ENCODE data around the gene TPK1. TPM values are rescaled to one million over a fixed set of nuclear protein-coding genes. Genes with fewer than 3 reads are reported as not detected.

The TPK1 gene
- total RNA-seq (10 to 100 TPM; 19.1 to 31.6 (median 22.0) TPM), total RNA-seq (3.4 to 25.3 (median 17.4) reads per million in 29 experiments)
- 34.0 TPM for total RNA-seq (2013)

DNA sequence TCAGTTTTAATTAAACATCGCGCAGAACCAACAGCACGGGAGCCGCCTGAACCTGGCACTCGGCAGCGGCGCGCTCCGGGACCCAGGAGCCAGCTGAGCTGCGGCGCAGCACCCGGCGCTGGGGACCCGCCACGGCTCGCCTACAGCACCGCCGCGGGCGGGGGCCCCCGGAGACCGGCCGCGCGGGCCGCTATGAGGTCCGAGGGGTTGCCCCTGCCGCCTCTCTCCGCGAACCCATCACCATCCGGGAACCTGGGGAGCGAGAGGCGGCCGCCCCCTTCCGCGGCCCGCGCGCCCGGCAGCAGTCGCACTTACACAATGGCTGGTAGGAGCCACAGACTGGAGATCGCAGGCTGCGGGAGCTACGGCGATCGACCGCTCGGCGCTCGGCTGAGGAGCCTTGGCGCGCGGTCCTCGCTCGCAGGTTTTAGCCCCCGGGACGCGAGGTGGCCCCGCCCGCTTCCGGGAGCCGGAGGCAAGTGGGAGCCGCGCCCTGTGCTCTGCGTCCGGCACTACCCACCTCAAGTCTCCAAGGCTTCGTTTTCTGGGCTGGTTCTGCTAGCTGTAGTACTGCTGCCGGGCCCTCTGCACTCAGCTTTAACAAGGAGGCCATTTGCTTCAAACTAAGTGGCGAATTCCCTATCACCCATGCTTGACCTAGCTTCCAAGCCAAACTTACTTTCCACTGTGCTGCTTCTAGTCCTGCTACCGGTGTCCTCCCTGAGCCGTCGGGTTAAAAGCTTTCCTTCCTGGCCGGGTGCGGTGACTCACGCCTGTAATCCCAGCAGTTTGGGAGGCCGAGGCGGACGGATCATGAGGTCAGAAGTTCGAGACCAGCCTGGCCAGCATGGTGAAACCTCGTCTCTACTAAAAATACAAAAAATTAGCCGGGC, at the start of gene TPK1:
TSS of gene TPK1 (minus strand) at position 402 of the 893 bp plus-strand sequence. CDS start 451 bp downstream, outside the sequence.
- no peaks in the 10 kb centered on the region for H3K27me3 ChIP-seq (replicated peaks in 1 of 2; ENCODE audit: control insufficient read depth in 2 of 2, extremely low read depth in 1 of 2, insufficient read depth in 2 of 2, low read length in 1 of 2)
- peak; percentile 84 to 91 (median 87) for ATAC-seq (replicated peaks in 1 of 4)
- no peaks in the 10 kb centered on the region for H3K9me3 ChIP-seq
- Mint-ChIP-seq H3K36me3 (peaks cover 1% of the 10 kb centered on the region), H3K4me3 (peak within 1 kb of the TSS; percentile 93 to 98 (median 95)), H3K27me3 (no peaks in the 10 kb centered on the region), H3K9me3 (peaks cover 6 to 15% (median 10%) of the 10 kb centered on the region in 3 donors), H3K4me1 (peaks cover 38 to 53% (median 45%) of the 10 kb centered on the region in 3 donors), H3K27ac (peak within 1 kb of the TSS; percentile 100)
- 4% methylated on average over 79 of the region's 81 CpGs for WGBS (ENCODE audit: insufficient coverage)
- CTCF ChIA-PET: interaction anchor here (0.5 to 2.8 kb wide), 13 partner anchors 10 to 201 kb away, joined by 3 to 22 read pairs (median 3); no protein-coding TSS in a partner anchor
- H3K4me3 ChIP-seq (ENCODE audit: control insufficient read depth in 1 of 2, extremely low read depth in 1 of 2, low read length in 1 of 2): peak within 1 kb of the TSS; percentile 93 to 98
- peak; percentile 83 to 95 (median 87) for DNase-seq
- H3K27ac ChIP-seq (ENCODE audit: low read length): peak within 1 kb of the TSS; percentile 94
- POLR2A ChIA-PET: interaction anchor here (0.6 to 3.0 kb wide), 13 partner anchors 10 to 89 kb away, joined by 3 to 31 read pairs (median 4); no protein-coding TSS in a partner anchor
- peaks cover 13 to 31% of the 10 kb centered on the region in 2 experiments for H3K4me1 ChIP-seq (ENCODE audit: control insufficient read depth in 1 of 2, extremely low read depth in 1 of 2, insufficient read depth in 2 of 2, low read length in 2 of 2)
- H3K36me3 ChIP-seq (ENCODE audit: control insufficient read depth in 2 of 2, extremely low read depth in 1 of 2, insufficient read depth in 1 of 2, low read length in 1 of 2): no peaks in the 10 kb centered on the region

DNA sequence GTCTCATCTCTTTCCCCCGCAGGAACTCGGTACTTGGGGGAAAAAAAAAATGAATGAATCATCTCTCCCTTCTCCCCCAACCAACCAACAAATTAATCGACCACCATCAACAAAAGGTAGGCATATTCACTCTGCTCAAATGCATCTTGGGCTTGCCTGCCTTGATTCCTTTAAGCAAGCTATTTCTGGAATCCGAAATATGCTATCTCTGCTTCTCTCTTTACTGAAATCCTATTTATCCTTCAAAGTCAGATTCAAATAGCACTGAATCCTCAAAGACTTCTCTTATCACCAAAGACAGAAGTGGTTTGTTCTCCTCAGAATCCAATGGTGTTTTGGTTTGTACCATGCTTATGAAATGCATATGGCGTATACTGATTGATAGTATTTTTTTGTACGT, 49.6 kb upstream of the TPK1 start:
- H3K4me1 ChIP-seq (ENCODE audit: control insufficient read depth in 1 of 2, extremely low read depth in 1 of 2, insufficient read depth in 2 of 2, low read length in 2 of 2): no peaks in the 10 kb centered on the region
- H3K9me3 ChIP-seq: no peaks in the 10 kb centered on the region
- Mint-ChIP-seq H3K4me1 (no peaks in the 10 kb centered on the region), H3K9me3 (no peaks in the 10 kb centered on the region), H3K27ac (no peak overlapping the region), H3K36me3 (no peaks in the 10 kb centered on the region), H3K27me3 (no peaks in the 10 kb centered on the region), H3K4me3 (no peak overlapping the region)
- ATAC-seq (replicated peaks in 1 of 4): no peak
- no peak overlapping the region for H3K27ac ChIP-seq (ENCODE audit: low read length)
- CTCF ChIA-PET: no interaction called here
- H3K4me3 ChIP-seq (ENCODE audit: control insufficient read depth in 1 of 2, extremely low read depth in 1 of 2, low read length in 1 of 2): no peak overlapping the region
- WGBS (ENCODE audit: insufficient coverage): 85% methylated on average over 2 of the region's 6 CpGs
- POLR2A ChIA-PET: interaction anchor here in 1 of 2 donors (0.7 kb wide), 1 partner anchor 192 kb away, joined by 3 read pairs; no protein-coding TSS in a partner anchor
- no peaks in the 10 kb centered on the region for H3K36me3 ChIP-seq (ENCODE audit: control insufficient read depth in 2 of 2, extremely low read depth in 1 of 2, insufficient read depth in 1 of 2, low read length in 1 of 2)
- DNase-seq: no peak
- no peaks in the 10 kb centered on the region for H3K27me3 ChIP-seq (replicated peaks in 1 of 2; ENCODE audit: control insufficient read depth in 2 of 2, extremely low read depth in 1 of 2, insufficient read depth in 2 of 2, low read length in 1 of 2)

DNA sequence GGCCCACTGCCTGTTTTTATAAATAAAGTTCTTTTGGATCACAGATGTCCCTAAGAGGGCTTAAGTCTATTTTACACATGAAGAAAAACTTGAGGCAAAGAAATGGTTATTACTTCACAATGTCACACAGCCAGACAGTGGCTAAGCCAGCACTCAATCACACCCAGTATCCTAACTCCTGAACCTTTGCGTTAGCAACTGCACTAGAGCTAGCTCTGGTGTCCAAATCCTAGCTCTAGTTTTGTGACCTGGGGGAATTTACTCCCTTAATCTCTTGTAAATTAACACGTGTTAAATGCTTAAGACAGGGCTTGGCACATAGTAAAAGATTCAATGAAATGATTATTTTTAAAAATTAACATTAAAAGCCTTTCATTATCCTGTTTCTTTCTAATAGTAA, 49.0 kb upstream of the TPK1 start:
- ChIA-PET CTCF (no interaction called here), POLR2A (interaction anchor here in 1 of 2 donors (0.7 kb wide), 1 partner anchor 191 kb away, joined by 3 read pairs; no protein-coding TSS in a partner anchor)
- Histone ChIP-seq H3K4me3 (ENCODE audit: control insufficient read depth in 1 of 2, extremely low read depth in 1 of 2, low read length in 1 of 2) (no peak overlapping the region), H3K27ac (ENCODE audit: low read length) (no peak overlapping the region), H3K36me3 (ENCODE audit: control insufficient read depth in 2 of 2, extremely low read depth in 1 of 2, insufficient read depth in 1 of 2, low read length in 1 of 2) (no peaks in the 10 kb centered on the region), H3K27me3 (replicated peaks in 1 of 2; ENCODE audit: control insufficient read depth in 2 of 2, extremely low read depth in 1 of 2, insufficient read depth in 2 of 2, low read length in 1 of 2) (no peaks in the 10 kb centered on the region), H3K9me3 (no peaks in the 10 kb centered on the region), H3K4me1 (ENCODE audit: control insufficient read depth in 1 of 2, extremely low read depth in 1 of 2, insufficient read depth in 2 of 2, low read length in 2 of 2) (no peaks in the 10 kb centered on the region)
- no peaks in the 10 kb centered on the region for H3K4me1 Mint-ChIP-seq
- no peaks in the 10 kb centered on the region for H3K36me3 Mint-ChIP-seq
- H3K9me3 Mint-ChIP-seq: no peaks in the 10 kb centered on the region
- H3K4me3 Mint-ChIP-seq: no peak overlapping the region
- WGBS (ENCODE audit: insufficient coverage): no CpG with 5 or more reads among the region's 2 CpGs
- H3K27ac Mint-ChIP-seq: no peak overlapping the region
- ATAC-seq (replicated peaks in 1 of 4) (no peak), DNase-seq (no peak)
- H3K27me3 Mint-ChIP-seq: no peaks in the 10 kb centered on the region

DNA sequence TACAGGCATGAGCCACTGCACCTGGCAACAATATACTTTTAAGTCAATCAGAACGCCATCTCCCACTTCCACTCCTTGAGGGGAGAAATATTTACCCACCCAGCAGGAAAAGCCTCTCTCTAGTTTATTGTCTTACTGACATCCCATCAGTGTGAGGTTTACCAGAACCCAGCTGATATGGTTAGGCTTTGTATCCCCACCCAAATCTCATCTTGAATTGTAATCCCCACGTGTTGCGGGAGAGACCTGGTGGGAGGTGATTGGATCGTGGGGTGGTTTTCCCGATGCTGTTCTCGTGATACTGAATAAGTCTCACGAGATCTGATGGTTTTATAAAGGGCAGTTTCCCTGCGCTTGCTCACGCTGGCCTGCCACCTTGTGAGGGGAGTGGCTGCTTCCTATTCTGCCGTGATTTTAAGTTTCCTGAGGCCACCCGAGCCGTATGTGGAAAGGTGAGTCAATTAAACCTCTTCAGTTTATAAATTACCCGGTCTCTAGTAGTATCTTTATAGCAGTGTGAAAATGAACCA, 37.5 kb upstream of the TPK1 start:
- ATAC-seq (replicated peaks in 1 of 4) (no peak), DNase-seq (no peak)
- Histone ChIP-seq H3K4me1 (ENCODE audit: control insufficient read depth in 1 of 2, extremely low read depth in 1 of 2, insufficient read depth in 2 of 2, low read length in 2 of 2) (no peaks in the 10 kb centered on the region), H3K36me3 (ENCODE audit: control insufficient read depth in 2 of 2, extremely low read depth in 1 of 2, insufficient read depth in 1 of 2, low read length in 1 of 2) (no peaks in the 10 kb centered on the region), H3K9me3 (no peaks in the 10 kb centered on the region), H3K4me3 (ENCODE audit: control insufficient read depth in 1 of 2, extremely low read depth in 1 of 2, low read length in 1 of 2) (no peak overlapping the region), H3K27ac (ENCODE audit: low read length) (no peak overlapping the region), H3K27me3 (replicated peaks in 1 of 2; ENCODE audit: control insufficient read depth in 2 of 2, extremely low read depth in 1 of 2, insufficient read depth in 2 of 2, low read length in 1 of 2) (peaks cover 0 to 3% of the 10 kb centered on the region in 2 experiments)
- ChIA-PET CTCF (no interaction called here), POLR2A (no interaction called here)
- H3K27ac Mint-ChIP-seq: no peak overlapping the region
- H3K27me3 Mint-ChIP-seq: peaks cover 3 to 8% of the 10 kb centered on the region in 2 donors
- H3K9me3 Mint-ChIP-seq: no peaks in the 10 kb centered on the region
- H3K4me1 Mint-ChIP-seq: no peaks in the 10 kb centered on the region
- no peaks in the 10 kb centered on the region for H3K36me3 Mint-ChIP-seq
- no peak overlapping the region for H3K4me3 Mint-ChIP-seq
- 80% methylated on average over 2 of the region's 13 CpGs for WGBS (ENCODE audit: insufficient coverage)

DNA sequence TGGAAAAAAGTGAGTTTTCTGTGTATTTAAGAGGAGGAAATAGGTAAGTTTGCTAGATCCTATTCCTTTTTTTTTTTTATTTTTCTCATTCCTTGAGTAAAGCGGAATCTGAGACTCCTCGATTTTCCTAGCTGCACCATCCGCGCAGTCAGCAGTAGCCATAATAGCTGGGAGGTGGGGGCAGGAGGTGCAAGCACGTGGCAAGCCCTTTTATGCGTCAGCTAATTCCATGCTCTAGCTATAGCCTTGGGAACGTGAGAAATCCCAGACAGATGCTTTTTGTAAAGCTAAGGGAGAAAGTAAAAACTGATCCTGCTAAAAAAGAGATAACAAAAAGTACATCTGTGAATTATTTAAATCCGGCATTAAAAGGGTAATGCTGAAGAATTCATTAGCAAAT, 33.2 kb upstream of the TPK1 start:
- POLR2A ChIA-PET: no interaction called here
- ATAC-seq (replicated peaks in 1 of 4) (no peak), DNase-seq (no peak)
- Histone ChIP-seq H3K4me3 (ENCODE audit: control insufficient read depth in 1 of 2, extremely low read depth in 1 of 2, low read length in 1 of 2) (no peak overlapping the region), H3K36me3 (ENCODE audit: control insufficient read depth in 2 of 2, extremely low read depth in 1 of 2, insufficient read depth in 1 of 2, low read length in 1 of 2) (no peaks in the 10 kb centered on the region), H3K9me3 (no peaks in the 10 kb centered on the region), H3K27ac (ENCODE audit: low read length) (no peak overlapping the region), H3K27me3 (replicated peaks in 1 of 2; ENCODE audit: control insufficient read depth in 2 of 2, extremely low read depth in 1 of 2, insufficient read depth in 2 of 2, low read length in 1 of 2) (peaks cover 0 to 4% of the 10 kb centered on the region in 2 experiments), H3K4me1 (ENCODE audit: control insufficient read depth in 1 of 2, extremely low read depth in 1 of 2, insufficient read depth in 2 of 2, low read length in 2 of 2) (no peaks in the 10 kb centered on the region)
- Mint-ChIP-seq H3K4me3 (no peak overlapping the region), H3K36me3 (no peaks in the 10 kb centered on the region), H3K9me3 (no peaks in the 10 kb centered on the region), H3K27me3 (peaks cover 0 to 3% of the 10 kb centered on the region in 2 donors), H3K4me1 (no peaks in the 10 kb centered on the region), H3K27ac (no peak overlapping the region)
- CTCF ChIA-PET: interaction anchor here (0.7 kb wide), 2 partner anchors 131 to 156 kb away, joined by 3 read pairs; no protein-coding TSS in a partner anchor
- 89% methylated on average over 3 of the region's 8 CpGs for WGBS (ENCODE audit: insufficient coverage)

DNA sequence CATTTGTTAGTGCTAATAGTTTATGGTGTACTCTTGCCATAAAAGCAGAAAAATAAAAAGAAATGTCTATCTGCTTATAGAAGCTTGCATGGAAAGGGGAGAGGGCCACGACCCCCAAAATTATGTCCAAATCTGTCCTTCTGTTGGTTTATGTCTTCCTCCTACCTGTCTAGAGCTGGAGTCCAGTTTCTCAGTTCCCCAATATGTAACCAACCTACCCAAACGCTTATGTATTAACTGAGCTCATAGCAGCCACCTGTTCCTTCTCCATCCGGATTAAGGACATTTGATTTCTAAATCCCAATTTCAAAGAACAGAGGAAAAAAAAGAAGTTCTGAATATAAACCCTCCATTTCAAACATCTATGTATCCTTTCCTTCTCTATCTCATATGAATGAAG, 30.3 kb upstream of the TPK1 start:
- DNase-seq (no peak), ATAC-seq (replicated peaks in 1 of 4) (no peak)
- Mint-ChIP-seq H3K36me3 (no peaks in the 10 kb centered on the region), H3K27ac (no peak overlapping the region), H3K27me3 (no peaks in the 10 kb centered on the region), H3K4me3 (no peak overlapping the region), H3K9me3 (no peaks in the 10 kb centered on the region), H3K4me1 (no peaks in the 10 kb centered on the region)
- no peak overlapping the region for H3K27ac ChIP-seq (ENCODE audit: low read length)
- ChIA-PET POLR2A (no interaction called here), CTCF (interaction anchor here in 1 of 2 donors (0.6 kb wide), 1 partner anchor 39 kb away, joined by 3 read pairs; no protein-coding TSS in a partner anchor)
- H3K4me1 ChIP-seq (ENCODE audit: control insufficient read depth in 1 of 2, extremely low read depth in 1 of 2, insufficient read depth in 2 of 2, low read length in 2 of 2): no peaks in the 10 kb centered on the region
- H3K9me3 ChIP-seq: no peaks in the 10 kb centered on the region
- H3K36me3 ChIP-seq (ENCODE audit: control insufficient read depth in 2 of 2, extremely low read depth in 1 of 2, insufficient read depth in 1 of 2, low read length in 1 of 2): no peaks in the 10 kb centered on the region
- no peak overlapping the region for H3K4me3 ChIP-seq (ENCODE audit: control insufficient read depth in 1 of 2, extremely low read depth in 1 of 2, low read length in 1 of 2)
- peaks cover 0 to 4% of the 10 kb centered on the region in 2 experiments for H3K27me3 ChIP-seq (replicated peaks in 1 of 2; ENCODE audit: control insufficient read depth in 2 of 2, extremely low read depth in 1 of 2, insufficient read depth in 2 of 2, low read length in 1 of 2)
- 100% methylated on average over 1 of the region's 3 CpGs for WGBS (ENCODE audit: insufficient coverage)

All from T-cell (primary cell).